ENCODE results near the gene GPR137B.
"Not testable (repeated sequence)": the region's sequence is repeated elsewhere in the genome, so short reads cannot be mapped to it uniquely, and the experiment has no call there.

Gene GPR137B

GRCh38 chr1:236144446-236145150 is 2.3 kb downstream of the GPR137B start:
- no peak for DNase-seq (ENCODE audit: low read depth)

- DNase-seq (ENCODE audit: low read depth), result no peak
Measured at GRCh38 chr1:236147068-236147467, 4.7 kb downstream of the GPR137B start.

- no peak for DNase-seq (ENCODE audit: low read depth)
Measured at GRCh38 chr1:236147521-236148469, 5.5 kb downstream of the GPR137B start.

- no peak for DNase-seq (ENCODE audit: low read depth)
Measured at GRCh38 chr1:236148470-236148845, 6.1 kb downstream of the GPR137B start.

GRCh38 chr1:236149003-236149595 is 6.8 kb downstream of the GPR137B start:
- no peak for DNase-seq (ENCODE audit: low read depth)

GRCh38 chr1:236149696-236150228 is 7.4 kb downstream of the GPR137B start:
- DNase-seq (ENCODE audit: low read depth), result no peak

GRCh38 chr1:236150311-236150955 is 8.1 kb downstream of the GPR137B start:
- DNase-seq (ENCODE audit: low read depth), result no peak

- DNase-seq (ENCODE audit: low read depth), result no peak
Measured at GRCh38 chr1:236150986-236151385, 8.6 kb downstream of the GPR137B start.

GRCh38 chr1:236151739-236152424 is 9.5 kb downstream of the GPR137B start:
- DNase-seq (ENCODE audit: low read depth), result no peak

DNA sequence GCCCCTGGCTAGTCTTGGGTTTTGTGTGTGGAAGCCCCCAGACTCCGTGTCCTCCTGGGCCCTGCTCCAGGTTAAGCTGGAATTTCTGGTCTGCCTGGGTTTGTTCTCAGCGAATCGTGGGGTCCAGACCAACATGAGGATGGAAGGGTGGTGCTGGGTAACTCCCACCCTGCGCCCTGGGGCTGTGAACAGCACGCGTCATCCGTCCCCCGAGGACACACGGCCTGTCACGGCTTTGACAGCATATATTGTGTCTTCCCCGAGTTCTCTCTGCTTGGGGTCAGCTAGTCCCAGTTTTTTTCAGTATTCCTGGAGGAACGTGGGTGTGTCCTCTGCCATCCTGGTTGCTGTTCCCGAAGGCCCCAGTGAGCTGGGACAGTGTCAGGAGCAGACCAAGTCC is 11.8 kb downstream of the GPR137B start:
- no peak for DNase-seq (ENCODE audit: low read depth)

GRCh38 chr1:236154671-236155398 is 12.5 kb downstream of the GPR137B start:
- no peak for DNase-seq (ENCODE audit: low read depth)

DNA sequence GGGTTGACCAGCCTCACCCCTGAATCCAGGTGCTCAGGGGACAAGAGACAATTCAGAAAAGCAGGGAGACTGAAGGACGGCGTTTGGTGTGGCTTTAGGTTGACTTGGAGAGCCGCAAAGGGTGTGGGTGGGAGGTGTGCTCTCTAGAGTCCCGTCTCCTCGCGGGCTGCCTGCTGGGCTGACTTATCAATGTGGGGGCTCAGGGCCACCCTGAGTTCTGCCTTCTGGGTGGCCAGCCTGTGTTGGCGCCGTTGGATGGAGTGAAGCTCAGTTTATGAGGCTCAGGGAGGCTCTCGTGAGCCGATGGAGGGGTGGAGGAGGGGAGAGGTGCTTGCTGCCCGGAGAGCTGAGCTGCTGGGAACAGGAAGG is 13.0 kb downstream of the GPR137B start:
- DNase-seq (ENCODE audit: low read depth), result no peak

DNA sequence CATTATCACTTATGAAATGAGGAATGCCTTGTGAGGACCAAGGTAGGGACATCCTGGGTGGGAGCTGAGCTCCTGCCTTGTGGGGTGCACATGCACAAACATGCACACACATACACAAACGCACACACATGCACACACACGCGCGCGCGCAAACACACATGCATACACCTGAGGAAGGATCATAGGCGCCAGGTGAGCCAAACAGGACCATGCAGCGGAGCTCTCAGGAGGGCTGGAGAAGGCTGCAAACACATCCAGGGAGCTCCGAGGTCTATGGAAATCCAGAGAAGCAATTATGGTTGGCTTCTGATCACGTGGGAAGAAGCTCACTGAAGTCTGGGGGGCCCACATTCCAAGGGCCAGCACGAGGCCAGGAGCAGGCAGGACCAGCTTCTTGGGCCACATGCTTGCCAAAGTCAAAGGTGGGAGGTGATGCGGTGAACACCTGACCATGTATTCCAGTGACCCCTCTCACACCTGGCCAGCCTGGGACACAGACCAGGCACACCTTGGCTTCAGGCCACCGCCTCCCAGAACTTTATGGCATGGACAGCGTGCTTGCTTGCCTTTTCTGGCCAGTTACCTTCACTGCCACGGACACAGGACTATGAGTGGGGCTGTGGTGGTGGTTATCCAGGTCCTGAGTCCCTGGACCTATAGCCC is 13.6 kb downstream of the GPR137B start:
- DNase-seq (ENCODE audit: low read depth), result no peak

- no peak for DNase-seq (ENCODE audit: low read depth)
Measured at GRCh38 chr1:236156512-236157208, 14.3 kb downstream of the GPR137B start.

GRCh38 chr1:236158072-236158471 is 15.7 kb downstream of the GPR137B start:
- DNase-seq (ENCODE audit: low read depth), result not testable (repeated sequence)

DNA sequence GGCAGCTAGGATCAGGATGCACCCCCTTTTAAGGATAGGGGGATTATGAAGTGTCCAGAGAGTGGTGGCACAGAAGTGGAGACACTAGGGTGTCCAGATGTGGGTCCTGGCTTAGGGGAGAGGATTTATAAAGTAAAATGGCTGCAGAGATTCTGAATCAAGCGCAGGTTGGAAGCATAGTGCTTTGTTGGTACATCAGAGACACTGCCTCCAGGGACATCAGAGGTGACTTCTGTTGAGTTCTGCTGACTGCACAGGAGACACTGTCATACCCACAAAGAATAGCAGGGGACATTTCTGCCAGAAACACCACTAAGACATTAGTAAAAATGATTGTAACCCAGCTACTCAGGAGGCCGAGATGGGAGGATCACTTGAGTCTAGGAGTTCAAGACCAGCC is 16.4 kb downstream of the GPR137B start:
- DNase-seq (ENCODE audit: low read depth), result no peak

DNA sequence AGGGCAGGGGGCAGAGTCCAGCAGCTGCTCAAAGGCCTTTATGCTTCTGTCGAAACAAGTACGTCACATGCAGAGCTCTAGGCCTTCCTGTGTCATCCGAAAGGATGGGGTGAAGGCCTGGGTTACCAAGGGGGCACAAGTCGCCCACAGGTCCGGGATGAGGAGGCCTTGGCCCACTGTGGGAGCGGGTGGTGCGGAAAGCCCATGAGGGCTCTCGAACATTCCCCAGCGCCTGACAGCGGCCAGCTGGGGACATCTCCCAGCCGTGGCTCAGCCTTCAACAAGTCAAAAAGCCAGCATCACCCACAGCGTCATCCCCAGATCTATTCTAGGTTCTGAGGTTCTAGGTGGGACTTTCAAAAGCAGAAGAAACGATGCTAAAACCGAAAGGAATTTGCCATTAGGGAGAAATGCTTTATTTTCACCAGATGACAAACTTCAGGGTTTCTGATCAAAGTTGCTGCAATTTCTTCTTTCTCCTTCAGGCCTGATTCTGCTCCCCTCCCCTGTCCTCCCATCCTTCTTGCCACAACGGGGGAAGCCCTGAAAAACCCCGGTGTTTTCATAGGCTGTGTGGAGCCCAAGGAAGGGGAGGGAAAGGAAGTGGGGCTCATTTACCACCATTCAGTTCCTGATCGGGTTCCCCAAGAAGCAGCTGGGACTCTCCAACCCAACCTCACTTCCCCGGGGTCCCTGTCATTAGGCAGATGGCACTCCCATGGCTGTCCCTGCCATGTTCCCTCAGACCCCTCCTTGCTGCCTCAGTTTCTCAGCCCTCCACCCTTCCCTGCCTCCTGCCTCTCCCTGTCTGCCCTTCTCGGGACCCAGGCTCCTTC is 17.6 kb downstream of the GPR137B start:
- no peak for DNase-seq (ENCODE audit: low read depth)

GRCh38 chr1:236160540-236161127 is 18.3 kb downstream of the GPR137B start:
- DNase-seq (ENCODE audit: low read depth), result no peak
